ENCODE results near the gene FAM83D.

GRCh38 chr20:38883981-38884733, 42.1 kb upstream of the FAM83D start:
- TF ChIP-seq, protein P1, sequence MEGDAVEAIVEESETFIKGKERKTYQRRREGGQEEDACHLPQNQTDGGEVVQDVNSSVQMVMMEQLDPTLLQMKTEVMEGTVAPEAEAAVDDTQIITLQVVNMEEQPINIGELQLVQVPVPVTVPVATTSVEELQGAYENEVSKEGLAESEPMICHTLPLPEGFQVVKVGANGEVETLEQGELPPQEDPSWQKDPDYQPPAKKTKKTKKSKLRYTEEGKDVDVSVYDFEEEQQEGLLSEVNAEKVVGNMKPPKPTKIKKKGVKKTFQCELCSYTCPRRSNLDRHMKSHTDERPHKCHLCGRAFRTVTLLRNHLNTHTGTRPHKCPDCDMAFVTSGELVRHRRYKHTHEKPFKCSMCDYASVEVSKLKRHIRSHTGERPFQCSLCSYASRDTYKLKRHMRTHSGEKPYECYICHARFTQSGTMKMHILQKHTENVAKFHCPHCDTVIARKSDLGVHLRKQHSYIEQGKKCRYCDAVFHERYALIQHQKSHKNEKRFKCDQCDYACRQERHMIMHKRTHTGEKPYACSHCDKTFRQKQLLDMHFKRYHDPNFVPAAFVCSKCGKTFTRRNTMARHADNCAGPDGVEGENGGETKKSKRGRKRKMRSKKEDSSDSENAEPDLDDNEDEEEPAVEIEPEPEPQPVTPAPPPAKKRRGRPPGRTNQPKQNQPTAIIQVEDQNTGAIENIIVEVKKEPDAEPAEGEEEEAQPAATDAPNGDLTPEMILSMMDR (IDR thresholded peaks at IDR 0.05) = no peak
- TF ChIP-seq ZNF232 (CRISPR knock-in tag; IDR thresholded peaks at IDR 0.05) (no peak), SP1 (CRISPR knock-in tag; conservative IDR thresholded peaks at IDR 0.05) (no peak), MYBL2 (CRISPR knock-in tag; IDR thresholded peaks at IDR 0.05) (no peak), FOXK1 (CRISPR knock-in tag; IDR thresholded peaks at IDR 0.05) (no peak)
